Tibial nerve (tissue), 4 donors: ENCODE data around the gene VANGL1. TPM values are rescaled to one million over a fixed set of nuclear protein-coding genes. Genes with fewer than 3 reads are reported as not detected.

Experiments used
- DNase-seq, 2 donors: peaks; one replicate each; pipeline ENCODE4 v3.0.0-alpha.2; 2019; ENCODE audit warnings: low spot score in 2 of 2
- H3K27ac ChIP-seq, 4 donors: fragments of 200-600 bp; sonication (generic) in 3 of 4; one replicate each; pipeline ENCODE4 v1.5.1; 2017 to 2019; ENCODE audit warnings: mild to moderate bottlenecking in 1 of 4
- H3K27me3 ChIP-seq, 2 donors: fragments of 200-600 bp; sonication (generic) in 1 of 2; one replicate each; pipeline versions ENCODE4 v1.5.1 to v1.6.0; 2017 to 2019
- H3K36me3 ChIP-seq, 3 donors: fragments of 200-600 bp; sonication (generic); one replicate each; pipeline ENCODE4 v1.5.1; 2018 to 2019
- H3K4me1 ChIP-seq, 4 donors: fragments of 200-600 bp; sonication (generic) in 3 of 4; one replicate each; pipeline ENCODE4 v1.5.1; 2017 to 2019
- H3K4me3 ChIP-seq, 4 donors: fragments of 200-600 bp; sonication (generic) in 3 of 4; one replicate each; pipeline ENCODE4 v1.5.1; 2017 to 2019; ENCODE audit warnings: mild to moderate bottlenecking in 1 of 4, moderate library complexity in 1 of 4
- H3K9me3 ChIP-seq, 4 donors: fragments of 200-600 bp; sonication (generic) in 3 of 4; one replicate each; pipeline ENCODE4 v1.5.1; 2017 to 2019
- CTCF ChIP-seq, 5 experiments: fragments of 200-600 bp in 3 of 5; fragments of 450-650 bp in 2 of 5; sonication (generic) in 3 of 5; IDR thresholded peaks; one replicate each; pipeline ENCODE4 v1.5.1; 2016 to 2019; ENCODE audit warnings: antibody characterized with exemption in 5 of 5, mild to moderate bottlenecking in 3 of 5, moderate library complexity in 2 of 5
- EP300 ChIP-seq, 2 donors: sonication (generic); formaldehyde crosslinking; IDR thresholded peaks; one replicate each; pipeline ENCODE4 v1.6.1; 2017; ENCODE audit warnings: antibody characterized with exemption in 2 of 2, mild to moderate bottlenecking in 1 of 2
- POLR2A ChIP-seq, 2 donors: fragments of 450-650 bp; IDR thresholded peaks; one replicate each; pipeline ENCODE4 v1.6.1; 2017; ENCODE audit warnings: antibody characterized with exemption in 2 of 2, mild to moderate bottlenecking in 2 of 2, moderate library complexity in 2 of 2
- WGBS, 2 donors: methylation state at CpG; one replicate each; pipeline ENCODE4 v1.1.5; 2018; 5-methylcytosine and 5-hydroxymethylcytosine counted together
- total RNA-seq, 4 donors: library from RNA; depleted of rRNA; stranded (reverse); fragments of >200 nt; gene quantifications; one replicate each; pipeline ENCODE4 v1.1.0, GENCODE V29; 2016

VANGL1 gene
- total RNA-seq, 4 donors from 2014 or later = 4.5 to 8.8 (median 6.8) TPM

GRCh38 chr1:115613767-115614166, 28.0 kb upstream of the VANGL1 start:
- no peak overlapping the region for H3K4me3 ChIP-seq

GRCh38 chr1:115620453-115620852, 21.3 kb upstream of the VANGL1 start:
- no peak overlapping the region for H3K4me3 ChIP-seq
- no peaks in the 10 kb centered on the region for H3K36me3 ChIP-seq
- TF ChIP-seq CTCF (IDR thresholded peaks at IDR 0.05) (no peak), EP300 (IDR thresholded peaks at IDR 0.05) (no peak), POLR2A (IDR thresholded peaks at IDR 0.05) (no peak)
- no peak for DNase-seq
- no peaks in the 10 kb centered on the region for H3K4me1 ChIP-seq
- H3K27ac ChIP-seq = no peak overlapping the region
- H3K9me3 ChIP-seq = peaks cover 0 to 35% (median 4%) of the 10 kb centered on the region in 4 donors
- H3K27me3 ChIP-seq = no peaks in the 10 kb centered on the region

More at GRCh38 chr1:115613767-115614166, 28.0 kb upstream of the VANGL1 start:
- no peak for DNase-seq
- WGBS, 2 donors = 69 to 93% methylated on average over 4 of the region's 4 CpGs
- no peaks in the 10 kb centered on the region for H3K36me3 ChIP-seq
- TF ChIP-seq CTCF (IDR thresholded peaks at IDR 0.05) (no peak), EP300 (IDR thresholded peaks at IDR 0.05) (no peak), POLR2A (IDR thresholded peaks at IDR 0.05) (no peak)
- H3K4me1 ChIP-seq = no peaks in the 10 kb centered on the region
- H3K9me3 ChIP-seq = no peaks in the 10 kb centered on the region
- H3K27ac ChIP-seq = no peak overlapping the region
- no peaks in the 10 kb centered on the region for H3K27me3 ChIP-seq

- no peak for DNase-seq
- no peaks in the 10 kb centered on the region for H3K27me3 ChIP-seq
- H3K36me3 ChIP-seq = no peaks in the 10 kb centered on the region
- H3K9me3 ChIP-seq = peaks cover 0 to 35% (median 4%) of the 10 kb centered on the region in 4 donors
- H3K27ac ChIP-seq = no peak overlapping the region
- H3K4me3 ChIP-seq = no peak overlapping the region
- H3K4me1 ChIP-seq = no peaks in the 10 kb centered on the region
- TF ChIP-seq POLR2A (IDR thresholded peaks at IDR 0.05) = no peak
- no peak for TF ChIP-seq CTCF (IDR thresholded peaks at IDR 0.05)
- TF ChIP-seq EP300 (IDR thresholded peaks at IDR 0.05) = no peak
Measured at GRCh38 chr1:115620950-115621349, 20.8 kb upstream of the VANGL1 start.

GRCh38 chr1:115624859-115625258, 16.9 kb upstream of the VANGL1 start:
- no peaks in the 10 kb centered on the region for H3K36me3 ChIP-seq
- H3K27me3 ChIP-seq = no peaks in the 10 kb centered on the region
- no peak overlapping the region for H3K4me3 ChIP-seq
- TF ChIP-seq POLR2A (IDR thresholded peaks at IDR 0.05) (no peak), CTCF (IDR thresholded peaks at IDR 0.05) (no peak), EP300 (IDR thresholded peaks at IDR 0.05) (no peak)
- H3K9me3 ChIP-seq = peaks cover 0 to 34% (median 4%) of the 10 kb centered on the region in 4 donors
- 77 to 100% methylated on average over 1 of the region's 1 CpG for WGBS, 2 donors
- no peaks in the 10 kb centered on the region for H3K4me1 ChIP-seq
- no peak overlapping the region for H3K27ac ChIP-seq
- no peak for DNase-seq

- H3K27me3 ChIP-seq = no peaks in the 10 kb centered on the region
- TF ChIP-seq POLR2A (IDR thresholded peaks at IDR 0.05) (no peak), EP300 (IDR thresholded peaks at IDR 0.05) (no peak), CTCF (IDR thresholded peaks at IDR 0.05) (no peak)
- 84 to 87% methylated on average over 2 of the region's 2 CpGs for WGBS, 2 donors
- H3K9me3 ChIP-seq = peaks cover 0 to 11% (median 0%) of the 10 kb centered on the region in 4 donors
- DNase-seq = no peak
- no peak overlapping the region for H3K27ac ChIP-seq
- H3K4me1 ChIP-seq = no peaks in the 10 kb centered on the region
- H3K4me3 ChIP-seq = no peak overlapping the region
- no peaks in the 10 kb centered on the region for H3K36me3 ChIP-seq
Measured at GRCh38 chr1:115630342-115630741, 11.4 kb upstream of the VANGL1 start.
